ENCODE results near the gene KRTAP20-1. TPM values are rescaled to one million over a fixed set of nuclear protein-coding genes. Genes with fewer than 3 reads are reported as not detected.

KRTAP20-1 gene
- total RNA-seq, 1 donor from 2014 or later: not detected

- H3K36me3 Mint-ChIP-seq: no peaks in the 10 kb centered on the region
- no peak within 1 kb of the TSS for H3K4me3 Mint-ChIP-seq
- no peak within 1 kb of the TSS for H3K27ac Mint-ChIP-seq
- no peak for DNase-seq (ENCODE audit: low spot score in 2 of 2, unreplicated experiment in 2 of 2)
- no peaks in the 10 kb centered on the region for H3K27me3 Mint-ChIP-seq (ENCODE audit: low read depth)
- no peaks in the 10 kb centered on the region for H3K4me1 Mint-ChIP-seq
- H3K9me3 Mint-ChIP-seq: peaks cover 64% of the 10 kb centered on the region
- TF ChIP-seq CTCF (IDR thresholded peaks at IDR 0.05; ENCODE audit: unreplicated experiment): no peak
Observed at GRCh38 chr21:30642564-30642963, 26.3 kb downstream of the KRTAP20-1 start, which contains the start of gene KRTAP20-3. KRTAP20-3 (plus strand) TSS chr21:30642864.

- Mint-ChIP-seq H3K27ac (no peak overlapping the region), H3K27me3 (ENCODE audit: low read depth) (peaks cover 3% of the 10 kb centered on the region), H3K4me1 (no peaks in the 10 kb centered on the region), H3K9me3 (peaks cover 68% of the 10 kb centered on the region), H3K36me3 (no peaks in the 10 kb centered on the region), H3K4me3 (no peak overlapping the region)
- no peak for TF ChIP-seq CTCF (IDR thresholded peaks at IDR 0.05; ENCODE audit: unreplicated experiment)
- no peak for DNase-seq (ENCODE audit: low spot score in 2 of 2, unreplicated experiment in 2 of 2)
Observed at GRCh38 chr21:30646904-30647414, 30.7 kb downstream of the KRTAP20-1 start.

- no peaks in the 10 kb centered on the region for H3K36me3 Mint-ChIP-seq
- no peak overlapping the region for H3K27ac Mint-ChIP-seq
- H3K4me3 Mint-ChIP-seq: no peak overlapping the region
- H3K4me1 Mint-ChIP-seq: no peaks in the 10 kb centered on the region
- peaks cover 3% of the 10 kb centered on the region for H3K27me3 Mint-ChIP-seq (ENCODE audit: low read depth)
- no peak for DNase-seq (ENCODE audit: low spot score in 2 of 2, unreplicated experiment in 2 of 2)
- peaks cover 57% of the 10 kb centered on the region for H3K9me3 Mint-ChIP-seq
- TF ChIP-seq CTCF (IDR thresholded peaks at IDR 0.05; ENCODE audit: unreplicated experiment): no peak
Observed at GRCh38 chr21:30652891-30653290, 36.7 kb downstream of the KRTAP20-1 start.

Other genes starting within 250 kb of the KRTAP20-1 start
- gene KRTAP13-2, start 244.2 kb upstream of the KRTAP20-1 start, total RNA-seq: not detected in 3 replicates
- not detected in 3 replicates for gene KRTAP13-1, start 220.4 kb upstream of the KRTAP20-1 start, total RNA-seq
- gene KRTAP13-3, start 190.5 kb upstream of the KRTAP20-1 start, total RNA-seq: not detected in 3 replicates
- gene KRTAP13-4, start 186.2 kb upstream of the KRTAP20-1 start, total RNA-seq: not detected in 3 replicates
- gene KRTAP15-1, start 176.2 kb upstream of the KRTAP20-1 start, total RNA-seq: not detected in 3 replicates
- not detected in 3 replicates for gene KRTAP19-1, start 136.1 kb upstream of the KRTAP20-1 start, total RNA-seq
- gene KRTAP19-2, start 129.0 kb upstream of the KRTAP20-1 start, total RNA-seq: not detected in 3 replicates
- gene KRTAP19-3, start 124.4 kb upstream of the KRTAP20-1 start, total RNA-seq: not detected in 3 replicates
- gene KRTAP19-4, start 119.3 kb upstream of the KRTAP20-1 start, total RNA-seq: not detected in 3 replicates
- not detected in 3 replicates for gene KRTAP19-5, start 114.3 kb upstream of the KRTAP20-1 start, total RNA-seq
- gene KRTAP19-6, start 74.6 kb upstream of the KRTAP20-1 start, total RNA-seq: not detected in 3 replicates
- gene KRTAP19-7, start 55.1 kb upstream of the KRTAP20-1 start, total RNA-seq: not detected in 3 replicates
- not detected in 3 replicates for gene KRTAP22-2, start 26.0 kb upstream of the KRTAP20-1 start, total RNA-seq
- not detected in 3 replicates for gene KRTAP6-3, start 24.0 kb upstream of the KRTAP20-1 start, total RNA-seq
- not detected in 3 replicates for gene KRTAP6-2, start 17.5 kb upstream of the KRTAP20-1 start, total RNA-seq
- gene KRTAP22-1, start 15.3 kb upstream of the KRTAP20-1 start, total RNA-seq: not detected in 3 replicates
- gene KRTAP6-1, start 2.5 kb upstream of the KRTAP20-1 start, total RNA-seq: not detected in 3 replicates
- not detected in 3 replicates for gene KRTAP20-4, start 4.2 kb downstream of the KRTAP20-1 start, total RNA-seq
- not detected in 3 replicates for gene KRTAP20-2, start 18.8 kb downstream of the KRTAP20-1 start, total RNA-seq
- gene KRTAP20-3, start 26.4 kb downstream of the KRTAP20-1 start, total RNA-seq: not detected in 3 replicates
- not detected in 3 replicates for gene KRTAP21-3, start 102.4 kb downstream of the KRTAP20-1 start, total RNA-seq
- gene KRTAP21-2, start 130.8 kb downstream of the KRTAP20-1 start, total RNA-seq: not detected in 3 replicates
- not detected in 3 replicates for gene KRTAP21-1, start 139.0 kb downstream of the KRTAP20-1 start, total RNA-seq
- not detected in 3 replicates for gene KRTAP8-1, start 196.8 kb downstream of the KRTAP20-1 start, total RNA-seq
- gene KRTAP7-1, start 213.3 kb downstream of the KRTAP20-1 start, total RNA-seq: not detected in 3 replicates

Data from mesothelial cell of epicardium (in vitro differentiated cells).